Measurements from ENCODE around the gene RERE.
"Not testable (repeated sequence)": the region's sequence is repeated elsewhere in the genome, so short reads cannot be mapped to it uniquely, and the experiment has no call there.

Gene RERE

DNA sequence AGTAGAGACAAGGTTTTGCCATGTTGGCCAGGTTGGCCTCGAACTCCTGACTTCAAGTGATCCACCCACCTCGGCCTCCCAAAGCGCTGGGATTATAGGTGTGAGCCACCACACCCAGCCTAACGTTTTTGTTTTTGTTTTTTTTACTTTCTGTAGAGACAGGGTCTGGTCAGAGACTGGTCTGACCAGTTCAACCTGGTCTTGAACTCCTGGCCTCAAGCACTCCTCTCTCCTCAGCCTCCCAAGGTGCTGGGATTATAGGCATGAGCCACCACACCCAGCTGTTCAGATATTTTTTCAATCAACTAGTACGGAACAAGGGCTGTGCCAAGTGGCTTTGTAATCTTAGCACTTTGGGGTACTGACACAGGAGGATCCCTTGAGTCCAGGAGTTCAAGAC is 209.5 kb downstream of the RERE start:
- DNase-seq (ENCODE audit: low read depth, low spot score), result no peak

DNA sequence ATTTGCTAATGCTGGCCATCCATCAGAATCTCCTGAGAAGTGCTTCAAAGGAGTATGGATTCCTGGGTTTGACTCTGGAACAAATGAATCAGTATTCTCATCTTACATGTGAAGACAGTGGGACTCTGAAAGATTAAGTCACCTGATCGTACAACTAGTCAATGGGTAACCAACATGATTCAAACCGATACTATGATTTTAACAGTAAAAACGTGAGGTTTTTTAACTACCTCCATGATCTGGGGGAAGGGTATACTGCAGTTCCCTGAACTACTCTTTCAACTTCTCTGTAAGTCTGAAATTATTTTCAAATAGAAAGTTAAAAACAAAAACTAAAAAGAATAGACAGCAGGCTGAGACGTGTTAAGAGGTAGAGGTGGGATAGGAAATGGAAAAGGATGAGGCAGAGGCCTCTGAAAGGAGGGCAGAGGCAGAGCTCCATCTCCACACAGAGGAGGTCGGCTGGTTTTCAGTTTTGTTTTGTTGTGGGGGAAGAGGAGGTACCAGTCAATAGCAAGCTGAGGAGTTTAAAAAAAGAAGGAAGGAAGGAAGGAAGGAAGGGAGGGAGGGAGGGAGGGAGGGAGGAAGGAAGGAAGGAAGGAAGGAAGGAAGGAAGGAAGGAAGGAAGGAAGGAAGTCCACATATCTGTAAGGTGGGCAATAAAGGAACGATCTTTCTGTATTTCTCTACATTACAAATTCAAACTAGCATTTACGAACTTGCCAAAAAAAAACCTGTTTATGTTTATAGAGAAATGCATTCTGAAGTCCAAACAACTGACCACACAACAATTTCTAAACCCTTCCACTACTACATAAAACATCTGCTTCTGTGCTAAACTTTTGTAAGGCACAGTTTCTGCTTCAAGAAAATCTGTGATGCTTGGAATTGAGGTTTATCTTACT is 213.1 kb downstream of the RERE start:
- no peak for DNase-seq (ENCODE audit: low read depth, low spot score)

DNA sequence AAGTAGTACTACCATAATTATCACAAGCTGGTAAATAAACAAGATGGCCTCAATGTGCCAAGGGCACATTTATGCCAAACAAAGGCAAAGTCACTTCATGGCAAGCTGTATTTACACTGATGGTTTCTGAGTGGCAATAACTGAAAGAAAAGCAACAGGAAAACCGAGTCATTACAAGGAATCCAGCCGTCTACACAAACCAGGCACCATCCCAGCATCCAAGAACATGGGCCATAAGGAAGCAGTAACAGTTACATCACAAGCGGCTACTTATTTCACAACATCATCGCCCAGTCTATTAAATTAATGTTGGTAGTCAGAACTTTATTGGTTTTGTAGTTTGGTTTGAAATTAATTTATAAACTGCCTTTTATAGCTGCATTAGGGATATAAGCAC is 214.2 kb downstream of the RERE start:
- DNase-seq (ENCODE audit: low read depth, low spot score), result no peak

DNA sequence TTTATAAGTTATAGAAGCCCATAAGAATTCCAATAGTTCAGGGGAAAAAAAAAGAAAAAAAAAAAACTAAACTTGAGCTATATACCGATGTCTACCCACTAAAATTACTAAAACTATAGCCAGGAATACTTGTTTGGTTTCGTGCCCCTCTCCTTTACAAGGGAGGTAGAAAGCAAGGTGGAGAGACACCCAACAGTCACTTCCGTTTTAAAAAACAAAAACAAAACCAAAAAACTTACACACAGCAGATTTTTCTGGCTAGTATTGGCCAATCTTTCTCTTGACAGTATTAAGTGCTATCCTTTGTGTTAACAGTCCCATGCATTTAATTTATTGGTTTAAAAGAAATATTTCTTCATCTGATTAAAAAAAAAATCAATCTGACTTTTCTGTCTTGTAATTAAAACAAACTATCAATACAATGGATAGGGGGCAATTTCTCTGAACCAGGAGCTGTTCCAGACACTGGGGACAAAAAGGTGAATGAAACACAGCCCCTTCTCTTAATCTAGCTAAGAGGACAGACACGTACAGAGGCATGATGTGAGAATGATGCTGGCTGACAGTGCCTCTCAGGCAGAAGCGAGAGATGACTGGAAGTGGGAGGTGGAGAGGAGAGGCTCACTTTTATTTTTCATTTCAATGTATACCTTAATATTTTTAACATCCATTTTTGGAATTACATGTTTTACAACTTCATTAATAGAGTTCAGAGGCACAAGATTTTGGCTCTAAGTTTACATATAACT is 214.8 kb downstream of the RERE start:
- no peak for DNase-seq (ENCODE audit: low read depth, low spot score)

DNA sequence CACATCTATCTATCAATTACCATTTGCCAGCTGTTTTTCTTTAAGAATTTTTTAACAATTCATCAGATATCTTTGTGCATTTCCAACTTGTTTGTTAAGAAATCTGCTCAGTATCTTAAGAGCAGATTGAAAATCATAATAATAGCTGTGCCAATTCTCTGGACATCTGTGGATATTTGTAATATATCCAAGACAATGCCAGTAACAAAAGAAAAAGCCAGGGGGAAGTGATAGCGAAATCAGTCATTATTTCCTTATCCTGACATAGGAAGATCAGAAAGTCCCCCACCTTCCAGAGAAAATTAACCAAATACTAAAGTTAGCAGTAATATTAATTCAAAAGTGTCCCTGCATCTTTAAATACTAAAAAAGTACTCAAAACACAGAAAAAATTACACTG is 217.1 kb downstream of the RERE start:
- DNase-seq (ENCODE audit: low read depth, low spot score), result no peak

DNA sequence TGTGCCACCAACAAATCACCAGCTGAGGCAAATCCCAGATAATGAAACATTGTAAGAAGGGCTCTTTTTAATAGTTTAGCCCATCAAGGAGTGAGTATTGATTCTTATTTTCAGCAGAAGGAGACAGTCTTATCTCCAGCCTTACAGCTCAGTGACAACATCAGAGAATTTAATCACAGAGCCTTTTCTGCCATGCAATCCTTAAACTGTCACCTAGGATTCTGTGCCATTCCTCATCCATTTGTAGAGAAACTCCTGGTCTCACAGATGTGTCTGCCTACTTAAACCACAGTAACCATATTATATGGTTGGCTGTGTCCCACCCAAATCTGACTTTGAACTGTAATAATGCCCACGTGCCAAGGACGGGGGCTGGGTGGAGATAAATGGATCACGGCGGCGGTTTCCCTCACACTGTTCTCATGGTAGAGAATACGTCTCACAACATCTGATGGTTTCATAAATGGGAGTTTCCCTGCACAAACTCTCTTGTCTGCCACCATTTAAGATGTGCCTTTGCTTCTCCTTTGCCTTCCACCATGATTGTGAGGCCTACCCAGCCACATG is 217.7 kb downstream of the RERE start:
- DNase-seq (ENCODE audit: low read depth, low spot score), result no peak

DNA sequence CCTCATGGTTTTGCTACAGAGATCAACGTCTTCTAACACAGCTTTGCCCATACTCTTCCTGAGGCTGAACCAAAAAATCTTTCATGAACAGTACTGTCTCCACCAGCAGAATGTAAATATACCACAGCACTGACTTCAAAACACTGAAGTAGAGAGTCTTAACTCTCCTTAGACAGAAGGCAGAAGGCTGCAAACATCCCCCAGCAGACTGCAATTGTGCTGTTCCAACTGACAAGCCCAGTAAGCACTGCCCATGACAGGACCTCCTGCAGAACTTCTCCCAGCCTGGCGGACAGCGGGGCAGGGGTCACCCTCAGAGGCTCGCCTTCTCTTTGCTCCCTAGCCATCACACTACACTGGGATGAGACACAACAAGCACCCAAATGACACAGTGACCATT is 218.7 kb downstream of the RERE start:
- no peak for DNase-seq (ENCODE audit: low read depth, low spot score)

DNA sequence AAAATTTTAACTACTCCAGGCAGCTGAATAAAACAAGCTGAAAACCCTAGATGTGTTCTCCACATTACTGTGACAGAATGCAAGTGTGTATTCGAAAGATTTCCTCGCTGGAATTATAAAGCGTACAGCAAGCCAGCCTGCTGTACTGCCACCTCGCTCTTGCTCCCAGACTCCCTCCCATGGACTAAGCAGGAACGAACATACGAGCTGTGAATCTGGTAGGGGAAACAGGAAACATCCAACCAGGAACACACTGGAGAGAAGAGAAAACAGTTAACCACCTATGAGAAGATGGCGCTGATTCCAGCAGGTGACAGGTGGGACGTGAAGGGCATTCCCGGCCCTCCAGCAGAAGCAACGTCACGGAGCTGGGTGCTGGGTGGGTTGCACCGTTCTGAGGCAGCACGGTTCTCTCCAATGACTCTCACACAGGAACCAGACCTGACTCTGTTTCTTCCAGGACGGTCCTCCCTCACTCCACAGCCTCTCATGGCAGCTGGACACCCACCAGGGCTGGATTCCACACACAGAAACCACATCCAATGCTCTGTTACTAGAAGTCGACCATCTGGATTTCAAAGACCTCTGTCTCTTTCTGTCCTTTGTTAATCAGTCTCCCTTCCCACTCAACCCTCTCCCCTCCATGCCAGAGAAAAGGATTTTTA is 219.2 kb downstream of the RERE start:
- no peak for DNase-seq (ENCODE audit: low read depth, low spot score)

DNA sequence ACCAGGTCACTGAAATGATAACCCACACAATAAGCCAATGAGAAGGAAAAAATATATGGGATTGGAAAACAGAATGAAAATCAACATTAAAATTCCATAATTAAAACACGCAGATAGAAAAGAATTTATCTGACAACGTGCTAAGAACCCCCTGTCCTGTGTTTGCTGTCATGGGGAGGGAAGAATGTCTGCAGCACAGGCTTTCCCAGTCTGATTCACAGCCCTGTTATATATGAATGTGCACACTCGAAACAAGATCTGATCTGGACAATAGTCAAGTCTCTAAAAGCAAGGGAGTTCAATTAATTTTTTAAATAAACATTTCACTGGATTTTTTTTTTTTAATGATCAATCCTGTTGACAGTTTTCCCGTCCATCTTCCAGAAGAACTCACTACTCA is 220.0 kb downstream of the RERE start:
- DNase-seq (ENCODE audit: low read depth, low spot score), result no peak

DNA sequence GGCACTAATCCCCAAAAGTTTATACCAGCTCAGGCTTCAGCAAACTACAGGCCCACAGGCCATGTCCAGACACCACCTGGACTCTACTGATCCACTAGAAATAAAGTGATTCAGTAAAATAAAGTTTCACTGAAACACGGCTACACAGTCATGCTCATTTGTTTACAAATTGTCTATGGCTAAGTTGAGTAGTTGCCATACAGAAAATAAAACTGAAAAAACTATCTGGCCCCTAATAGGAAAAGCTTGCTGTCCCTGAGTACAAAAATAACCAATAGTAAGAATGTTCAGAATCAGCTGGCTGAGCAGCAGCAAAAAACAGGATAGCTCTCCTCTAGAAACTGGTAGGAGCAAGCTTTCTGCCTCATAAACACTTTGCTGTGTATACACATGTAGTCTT is 221.5 kb downstream of the RERE start:
- no peak for DNase-seq (ENCODE audit: low read depth, low spot score)

DNA sequence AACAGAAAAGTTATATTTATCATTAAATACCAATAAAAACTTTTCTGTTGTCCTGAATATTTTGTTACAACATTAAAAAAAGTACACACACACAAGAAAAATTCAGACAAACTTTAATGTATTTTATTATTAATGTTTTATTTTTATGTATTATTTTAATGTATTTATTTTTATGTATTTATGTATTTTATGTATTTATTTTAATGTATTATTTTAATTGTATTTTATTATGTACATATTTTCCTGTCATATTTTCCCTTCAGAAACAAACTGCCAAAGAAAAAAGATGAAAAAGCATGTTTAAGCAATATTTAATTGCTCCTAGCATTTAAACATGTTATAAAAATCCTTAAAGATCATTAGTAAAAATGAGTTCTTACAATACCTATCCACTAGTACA is 222.1 kb downstream of the RERE start:
- no peak for DNase-seq (ENCODE audit: low read depth, low spot score)

DNA sequence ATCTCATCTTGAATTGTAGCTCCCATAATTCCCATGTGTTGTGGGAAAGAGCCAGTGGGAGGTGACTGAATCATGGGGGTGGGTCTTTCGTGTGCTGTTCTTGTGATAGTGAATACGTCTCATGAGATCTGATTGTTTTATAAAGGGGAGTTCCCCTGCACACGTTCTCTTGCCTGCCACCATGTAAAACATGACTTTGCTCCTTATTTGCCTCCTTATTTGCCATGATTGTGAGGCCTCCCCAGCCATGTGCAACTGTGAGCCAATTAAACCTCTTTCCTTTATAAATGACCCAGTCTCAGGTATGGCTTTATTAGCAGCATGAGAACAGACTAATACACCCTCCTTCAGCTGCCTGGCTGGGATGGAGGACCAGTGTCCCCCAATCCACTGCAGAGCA is 224.1 kb downstream of the RERE start:
- DNase-seq (ENCODE audit: low read depth, low spot score), result not testable (repeated sequence)

DNA sequence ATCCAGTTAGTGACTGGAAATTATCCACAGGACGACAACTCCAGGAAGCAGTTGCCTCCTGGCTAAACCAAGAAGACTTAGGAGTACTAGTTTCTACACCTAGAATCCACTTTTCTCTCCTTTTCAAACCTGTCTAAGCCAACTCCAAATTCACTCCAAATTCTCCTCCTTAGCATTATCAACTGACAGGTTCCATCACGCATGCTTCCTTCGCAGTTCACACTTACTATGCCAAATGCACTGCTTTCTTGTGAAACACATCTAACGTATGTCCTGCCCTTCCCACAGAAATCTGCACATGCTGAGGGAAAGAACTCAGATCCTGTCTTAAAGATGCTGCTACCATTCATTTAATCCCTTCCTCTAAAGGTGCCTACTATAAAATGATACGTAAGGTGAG is 225.9 kb downstream of the RERE start:
- DNase-seq (ENCODE audit: low read depth, low spot score), result no peak

DNA sequence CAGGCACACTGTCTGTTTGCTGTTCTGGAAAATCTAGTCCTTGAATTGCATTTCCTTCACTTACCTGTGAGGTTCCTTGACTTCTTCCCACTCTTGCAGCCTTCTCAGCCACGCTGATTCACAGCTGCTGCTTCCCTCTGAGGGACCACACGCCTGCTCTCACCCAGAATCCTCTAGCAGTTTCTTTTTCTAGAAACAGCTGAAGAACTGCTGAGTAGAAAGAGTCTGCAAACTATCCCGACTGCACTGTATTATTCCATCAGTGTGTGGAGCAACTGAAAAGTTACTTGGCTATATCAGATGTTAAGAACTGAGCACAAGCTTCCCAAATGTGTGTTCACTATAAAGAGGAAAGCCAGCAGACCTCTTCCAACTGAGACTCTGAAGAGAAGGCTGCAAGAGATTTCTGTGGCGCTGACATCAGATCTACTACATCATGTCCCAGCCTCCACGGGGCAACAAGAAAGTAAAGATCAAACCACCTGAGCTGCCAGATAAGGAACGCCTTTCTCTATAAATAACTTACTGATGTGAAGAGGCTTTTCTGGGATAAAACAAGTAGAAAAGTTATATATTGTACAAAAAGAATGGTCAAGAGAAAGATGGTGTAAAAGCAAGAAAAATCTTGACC is 226.6 kb downstream of the RERE start:
- no peak for DNase-seq (ENCODE audit: low read depth, low spot score)

DNA sequence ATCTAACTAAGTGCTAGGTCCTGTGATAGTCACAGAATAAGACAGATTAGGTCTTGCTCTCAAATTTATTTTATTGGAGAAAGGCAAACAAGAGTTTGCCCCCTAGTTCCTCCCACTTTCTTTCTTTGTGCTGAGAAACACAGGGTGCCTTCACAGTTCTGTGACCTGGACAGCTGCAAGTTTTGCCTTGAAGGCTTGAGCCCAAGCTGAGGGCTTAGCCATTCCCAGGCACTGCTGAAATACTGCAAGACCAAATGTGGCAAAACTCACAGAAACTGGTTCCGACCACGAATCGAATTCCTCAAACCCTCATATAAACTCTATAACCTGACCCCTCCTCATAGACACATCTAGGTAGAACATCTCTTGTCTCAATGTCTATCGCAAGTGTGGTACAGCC is 227.9 kb downstream of the RERE start:
- no peak for DNase-seq (ENCODE audit: low read depth, low spot score)

DNA sequence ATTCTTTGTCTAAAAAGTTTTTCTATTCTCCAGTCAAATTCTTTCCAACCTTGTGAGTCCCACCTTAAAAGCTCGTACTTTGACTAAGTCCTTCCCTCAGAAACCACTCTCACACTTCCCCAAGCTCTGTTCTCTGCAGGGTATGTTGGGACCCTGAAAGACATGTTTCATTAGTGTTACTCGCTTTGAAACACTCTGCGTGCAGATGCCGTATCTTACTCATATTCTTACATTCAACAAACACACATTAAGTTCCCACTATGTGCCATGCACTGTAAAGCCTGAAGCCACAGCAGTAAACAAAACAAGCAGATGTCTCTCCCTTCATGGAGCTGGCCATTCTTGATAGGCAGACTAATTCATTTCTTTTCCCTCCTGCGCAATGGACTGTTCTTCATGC is 229.7 kb downstream of the RERE start:
- no peak for DNase-seq (ENCODE audit: low read depth, low spot score)

DNA sequence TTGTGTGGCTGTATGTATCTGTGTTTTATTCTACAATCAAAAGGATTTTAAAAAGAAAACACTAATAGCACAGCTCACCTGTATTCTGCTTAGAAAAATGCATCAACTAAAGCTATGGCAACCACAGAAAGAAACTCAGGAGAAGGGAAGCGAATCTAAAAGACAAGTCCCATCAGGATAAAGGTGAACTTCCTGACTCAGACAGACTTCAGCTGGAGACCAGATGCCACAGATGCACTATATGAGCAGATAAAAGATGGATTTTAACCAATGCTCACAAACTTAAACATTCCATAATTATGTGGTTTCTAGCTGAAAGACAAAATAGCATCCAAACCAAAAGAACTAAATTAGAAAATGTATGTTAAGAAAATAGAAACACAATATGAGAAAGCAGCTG is 231.0 kb downstream of the RERE start:
- no peak for DNase-seq (ENCODE audit: low read depth, low spot score)

DNA sequence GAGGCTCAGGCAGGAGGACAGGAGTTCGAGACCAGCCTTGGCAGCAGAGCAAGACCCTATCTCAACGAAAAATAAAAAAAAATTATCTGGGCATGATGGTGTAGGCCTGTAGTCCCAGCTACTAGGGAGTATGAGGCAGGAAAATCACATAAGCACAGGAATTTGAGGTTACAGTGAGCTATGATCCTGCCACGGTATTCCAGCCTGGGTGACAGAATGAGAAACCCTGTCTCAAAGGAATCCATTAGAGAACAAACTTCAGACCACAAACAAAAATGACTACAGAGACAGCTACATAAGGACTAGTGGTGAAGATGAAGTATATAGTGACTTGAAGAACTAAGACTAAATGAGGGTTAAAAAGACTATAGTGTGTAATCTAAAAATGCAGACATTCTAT is 233.1 kb downstream of the RERE start:
- DNase-seq (ENCODE audit: low read depth, low spot score), result no peak

DNA sequence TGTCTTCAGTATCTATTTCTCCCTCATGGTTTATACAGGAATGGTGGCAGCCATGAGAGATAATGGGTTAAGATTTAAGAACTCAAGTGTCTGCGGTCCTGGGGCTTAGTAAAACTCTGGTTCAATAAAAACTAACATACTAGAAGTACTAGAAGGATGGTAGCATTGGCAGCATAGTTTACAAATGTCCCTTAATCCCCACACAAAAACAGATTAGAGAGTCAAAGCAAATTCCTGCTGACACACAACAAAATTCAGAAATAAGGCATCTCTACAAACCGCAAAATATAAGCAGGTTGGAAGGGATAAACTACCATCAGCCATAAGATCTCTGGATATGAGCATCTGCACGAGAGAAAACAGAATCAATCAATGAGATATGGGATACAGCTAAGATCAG is 234.4 kb downstream of the RERE start:
- DNase-seq (ENCODE audit: low read depth, low spot score), result no peak

DNA sequence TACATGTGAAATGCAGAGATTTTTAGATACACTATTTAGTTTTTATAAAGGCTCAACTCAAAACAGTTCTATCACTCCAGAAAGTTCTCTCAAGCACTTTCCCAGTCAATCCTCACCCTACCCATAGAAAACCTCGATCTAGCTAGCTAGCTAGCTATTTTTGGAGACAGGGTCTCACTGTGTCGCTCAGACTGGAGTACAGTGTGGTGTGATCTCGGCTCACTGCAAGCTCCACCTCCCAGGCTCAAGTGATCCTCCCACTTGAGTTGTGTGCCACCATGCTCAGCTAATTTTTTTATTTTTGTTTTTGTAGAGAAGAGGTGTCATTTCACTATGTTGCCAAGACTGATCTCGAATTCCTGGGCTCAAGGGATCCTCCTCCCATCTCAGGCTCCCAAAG is 236.9 kb downstream of the RERE start:
- DNase-seq (ENCODE audit: low read depth, low spot score), result no peak

DNA sequence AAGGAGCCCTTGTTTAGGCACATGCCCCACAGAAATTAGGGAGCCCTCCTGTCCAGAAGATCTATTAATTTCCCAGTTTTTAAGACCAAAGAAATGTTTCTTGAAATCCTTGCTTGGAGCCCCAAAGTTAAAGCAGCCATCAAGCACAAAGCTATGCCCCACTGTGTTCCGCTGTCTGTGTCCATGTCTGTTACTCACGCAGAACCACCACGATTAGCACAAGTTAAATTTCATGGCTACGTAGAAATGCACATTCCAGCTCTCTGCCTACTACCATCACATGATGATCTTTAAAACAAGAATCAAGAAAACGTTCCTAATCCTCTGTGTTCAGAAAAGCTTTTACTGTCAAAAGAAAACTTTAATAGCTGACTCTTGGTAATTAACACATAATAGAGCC is 238.5 kb downstream of the RERE start:
- DNase-seq (ENCODE audit: low read depth, low spot score), result no peak
